Esophagus muscularis mucosa (tissue), 3 donors: Measurements from ENCODE around the gene ABCB8.

Experiments
- POLR2A ChIP-seq: fragments of 450-650 bp; IDR thresholded peaks from one replicate; pipeline ENCODE4 v1.6.1; 2017; ENCODE audit warnings: antibody characterized with exemption, moderate library complexity, mild to moderate bottlenecking, low read depth
- TF ChIP-seq, protein P1 (sequence below), 3 experiments: fragments of 200-600 bp in 2 of 3; fragments of 450-650 bp in 1 of 3; sonication (generic) in 2 of 3; IDR thresholded peaks; one replicate each; pipeline ENCODE4 v1.5.1; 2017 to 2019; ENCODE audit warnings: antibody characterized with exemption in 3 of 3, mild to moderate bottlenecking in 2 of 3, moderate library complexity in 1 of 3

DNA sequence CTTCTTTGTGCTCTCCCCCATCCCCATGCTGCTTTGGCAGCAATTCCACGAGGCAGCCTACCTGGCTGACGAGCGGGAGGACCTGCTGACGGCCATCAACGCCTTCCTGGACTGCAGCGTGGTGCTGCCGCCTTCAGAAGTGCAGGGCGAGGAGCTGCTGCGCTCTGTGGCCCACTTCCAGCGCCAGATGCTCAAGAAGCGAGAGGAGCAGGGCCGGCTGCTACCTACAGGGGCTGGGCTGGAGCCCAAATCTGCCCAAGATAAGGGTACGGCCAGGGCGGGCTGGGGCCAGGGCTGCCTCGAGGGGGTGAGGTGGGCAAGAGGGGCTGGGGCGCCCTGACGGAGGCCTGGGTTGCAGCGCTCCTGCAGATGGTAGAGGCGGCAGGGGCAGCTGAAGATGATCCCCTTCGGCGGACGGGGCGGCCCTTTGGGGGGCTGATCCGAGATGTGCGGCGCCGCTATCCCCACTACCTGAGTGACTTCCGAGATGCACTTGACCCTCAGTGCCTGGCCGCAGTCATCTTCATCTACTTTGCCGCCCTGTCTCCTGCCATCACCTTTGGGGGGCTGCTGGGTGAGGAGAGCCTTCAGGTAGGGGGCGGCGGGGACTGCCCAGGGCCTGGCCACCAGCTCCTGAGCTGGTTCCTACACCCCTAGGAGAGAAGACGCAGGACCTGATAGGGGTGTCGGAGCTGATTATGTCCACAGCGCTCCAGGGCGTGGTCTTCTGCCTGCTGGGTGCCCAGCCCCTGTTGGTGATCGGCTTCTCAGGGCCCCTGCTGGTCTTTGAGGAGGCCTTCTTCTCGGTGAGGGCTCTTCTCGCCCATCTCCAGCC is 43.0 kb downstream of the ABCB8 start:
- TF ChIP-seq, protein P1, sequence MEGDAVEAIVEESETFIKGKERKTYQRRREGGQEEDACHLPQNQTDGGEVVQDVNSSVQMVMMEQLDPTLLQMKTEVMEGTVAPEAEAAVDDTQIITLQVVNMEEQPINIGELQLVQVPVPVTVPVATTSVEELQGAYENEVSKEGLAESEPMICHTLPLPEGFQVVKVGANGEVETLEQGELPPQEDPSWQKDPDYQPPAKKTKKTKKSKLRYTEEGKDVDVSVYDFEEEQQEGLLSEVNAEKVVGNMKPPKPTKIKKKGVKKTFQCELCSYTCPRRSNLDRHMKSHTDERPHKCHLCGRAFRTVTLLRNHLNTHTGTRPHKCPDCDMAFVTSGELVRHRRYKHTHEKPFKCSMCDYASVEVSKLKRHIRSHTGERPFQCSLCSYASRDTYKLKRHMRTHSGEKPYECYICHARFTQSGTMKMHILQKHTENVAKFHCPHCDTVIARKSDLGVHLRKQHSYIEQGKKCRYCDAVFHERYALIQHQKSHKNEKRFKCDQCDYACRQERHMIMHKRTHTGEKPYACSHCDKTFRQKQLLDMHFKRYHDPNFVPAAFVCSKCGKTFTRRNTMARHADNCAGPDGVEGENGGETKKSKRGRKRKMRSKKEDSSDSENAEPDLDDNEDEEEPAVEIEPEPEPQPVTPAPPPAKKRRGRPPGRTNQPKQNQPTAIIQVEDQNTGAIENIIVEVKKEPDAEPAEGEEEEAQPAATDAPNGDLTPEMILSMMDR (IDR thresholded peaks at IDR 0.05) = no peak
- TF ChIP-seq POLR2A = no peak
